Measurements from ENCODE around the gene PPP1R1C. TPM values are rescaled to one million over a fixed set of nuclear protein-coding genes. Genes with fewer than 3 reads are reported as not detected.

PPP1R1C gene
- total and polyA plus RNA-seq, 2 of the 13 experiments (the other 11 are each of a cell fraction or from before 2014, with no cell fraction given), result 1.5 to 3.5 TPM

DNA sequence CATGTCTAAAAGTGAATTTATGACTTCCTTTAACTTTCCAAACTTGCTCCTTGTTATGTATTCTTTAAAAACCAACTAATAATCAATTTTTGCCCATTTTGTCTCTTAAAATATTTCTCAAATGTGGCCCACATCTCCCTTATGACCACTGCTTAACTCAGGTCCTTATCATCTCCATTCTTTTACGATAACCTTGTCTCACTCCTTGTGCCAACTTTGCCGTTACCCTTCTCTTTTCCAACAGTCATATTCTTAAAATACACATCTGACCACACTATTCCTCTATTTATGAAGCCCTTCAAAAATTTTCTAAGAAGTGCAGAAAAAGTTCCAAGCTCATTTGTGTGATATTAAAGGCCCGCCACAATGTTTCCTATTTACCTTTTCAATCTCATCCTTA, 47.8 kb downstream of the PPP1R1C start (continued):
- TF ChIP-seq, protein P1, sequence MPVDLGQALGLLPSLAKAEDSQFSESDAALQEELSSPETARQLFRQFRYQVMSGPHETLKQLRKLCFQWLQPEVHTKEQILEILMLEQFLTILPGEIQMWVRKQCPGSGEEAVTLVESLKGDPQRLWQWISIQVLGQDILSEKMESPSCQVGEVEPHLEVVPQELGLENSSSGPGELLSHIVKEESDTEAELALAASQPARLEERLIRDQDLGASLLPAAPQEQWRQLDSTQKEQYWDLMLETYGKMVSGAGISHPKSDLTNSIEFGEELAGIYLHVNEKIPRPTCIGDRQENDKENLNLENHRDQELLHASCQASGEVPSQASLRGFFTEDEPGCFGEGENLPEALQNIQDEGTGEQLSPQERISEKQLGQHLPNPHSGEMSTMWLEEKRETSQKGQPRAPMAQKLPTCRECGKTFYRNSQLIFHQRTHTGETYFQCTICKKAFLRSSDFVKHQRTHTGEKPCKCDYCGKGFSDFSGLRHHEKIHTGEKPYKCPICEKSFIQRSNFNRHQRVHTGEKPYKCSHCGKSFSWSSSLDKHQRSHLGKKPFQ (CRISPR knock-in tag; IDR thresholded peaks at IDR 0.05; ENCODE audit: insufficient replicate concordance), result no peak
- no peak for TF ChIP-seq ZNF558 (CRISPR knock-in tag; IDR thresholded peaks at IDR 0.05; ENCODE audit: borderline replicate concordance)

DNA sequence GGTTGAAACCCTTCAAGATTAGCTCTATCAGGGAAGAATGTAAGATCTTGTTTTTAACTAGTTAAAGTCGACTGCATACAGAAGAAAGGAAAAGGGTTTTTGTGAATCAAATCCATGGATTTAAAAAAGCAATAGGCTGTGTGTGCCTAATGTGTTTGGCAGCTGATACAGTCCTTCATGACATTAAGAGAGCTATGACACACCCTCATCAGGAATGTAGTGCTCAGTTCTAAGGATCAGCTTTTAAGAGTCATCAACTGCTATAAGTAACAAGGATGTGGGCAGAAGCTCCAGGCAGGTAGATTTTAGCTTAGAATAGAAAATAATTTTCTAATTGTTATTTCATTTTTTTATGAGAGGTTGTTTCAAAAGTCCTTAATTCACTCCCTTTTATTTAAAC, 52.9 kb downstream of the PPP1R1C start:
- TF ChIP-seq NFE2L1 (CRISPR knock-in tag; IDR thresholded peaks at IDR 0.05; ENCODE audit: borderline replicate concordance), result no peak
- TF ChIP-seq ZNF367 (CRISPR knock-in tag; IDR thresholded peaks at IDR 0.05; ENCODE audit: borderline replicate concordance), result no peak
- TF ChIP-seq RCOR2 (CRISPR knock-in tag; IDR thresholded peaks at IDR 0.05), result no peak
- TF ChIP-seq ZFP82 (CRISPR knock-in tag; IDR thresholded peaks at IDR 0.05; ENCODE audit: borderline replicate concordance), result no peak
- no peak for TF ChIP-seq ZNF430 (CRISPR knock-in tag; IDR thresholded peaks at IDR 0.05)
- TF ChIP-seq, protein P2, sequence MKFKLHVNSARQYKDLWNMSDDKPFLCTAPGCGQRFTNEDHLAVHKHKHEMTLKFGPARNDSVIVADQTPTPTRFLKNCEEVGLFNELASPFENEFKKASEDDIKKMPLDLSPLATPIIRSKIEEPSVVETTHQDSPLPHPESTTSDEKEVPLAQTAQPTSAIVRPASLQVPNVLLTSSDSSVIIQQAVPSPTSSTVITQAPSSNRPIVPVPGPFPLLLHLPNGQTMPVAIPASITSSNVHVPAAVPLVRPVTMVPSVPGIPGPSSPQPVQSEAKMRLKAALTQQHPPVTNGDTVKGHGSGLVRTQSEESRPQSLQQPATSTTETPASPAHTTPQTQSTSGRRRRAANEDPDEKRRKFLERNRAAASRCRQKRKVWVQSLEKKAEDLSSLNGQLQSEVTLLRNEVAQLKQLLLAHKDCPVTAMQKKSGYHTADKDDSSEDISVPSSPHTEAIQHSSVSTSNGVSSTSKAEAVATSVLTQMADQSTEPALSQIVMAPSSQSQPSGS (CRISPR knock-in tag; IDR thresholded peaks at IDR 0.05), result no peak
- Histone ChIP-seq H3K9me3 (ENCODE audit: low read length) (no peaks in the 10 kb centered on the region), H3K27ac (ENCODE audit: extremely low read length, insufficient read depth, low read length) (no peak overlapping the region), H3K36me3 (replicated peaks in 1 of 2; ENCODE audit: control insufficient read depth in 1 of 2, insufficient read depth in 2 of 2, low read length in 2 of 2) (no peaks in the 10 kb centered on the region), H4K20me1 (ENCODE audit: insufficient read depth, low read length) (no peaks in the 10 kb centered on the region), H3K27me3 (ENCODE audit: control insufficient read depth in 1 of 2, insufficient read depth in 2 of 2, low read length in 2 of 2) (no peaks in the 10 kb centered on the region), H3K4me3 (replicated peaks in 1 of 3; ENCODE audit: insufficient read depth in 1 of 3, low read depth in 2 of 3, low read length in 3 of 3) (no peak overlapping the region), H2AFZ (ENCODE audit: low read length) (no peak overlapping the region), H3K4me2 (ENCODE audit: low read depth, low read length) (no peak overlapping the region), H3K4me1 (ENCODE audit: insufficient read depth, low read length) (no peaks in the 10 kb centered on the region), H3K79me2 (ENCODE audit: insufficient read depth, low read length) (no peaks in the 10 kb centered on the region), H3K9ac (ENCODE audit: insufficient read depth, low read depth, low read length) (no peak overlapping the region)
- DNase-seq (ENCODE audit: low spot score), result no peak
- WGBS (ENCODE audit: low lambda C conversion rate), result 0% methylated on average over 1 of the region's 1 CpG
- intact Hi-C loops (cut with micrococcal nuclease; ENCODE audit: unreplicated experiment), result no loop called here
- POLR2A ChIA-PET, result no interaction called here
- in situ Hi-C loops (cut with HindIII; ENCODE audit: extremely low pct_ligation_motif_present, low pct_unique_long_range_greater_than_20kb), result no loop called here
- no peak for FAIRE-seq
- CTCF ChIA-PET (ENCODE audit: low intra/inter-chr PET ratio, low total read pairs), result no interaction called here
- BruUV-seq (replicated peaks), result no TSS peak
- no peak for ATAC-seq
